Measurements from ENCODE around the gene LDLRAD3.

LDLRAD3 gene

GRCh38 chr11:36201411-36201810 lies 257.5 kb downstream of the LDLRAD3 start:
- no peak for DNase-seq (ENCODE audit: low spot score)
- TF ChIP-seq CTCF (IDR thresholded peaks at IDR 0.05; ENCODE audit: borderline replicate concordance, control extremely low read depth, extremely low read depth, insufficient read depth, missing control alignments): no peak
- in situ Hi-C loops (cut with MboI; ENCODE audit: low sequenced_read_pairs, unreplicated experiment): no loop called here

- in situ Hi-C loops (cut with MboI; ENCODE audit: low sequenced_read_pairs, unreplicated experiment): no loop called here
- DNase-seq (ENCODE audit: low spot score): no peak
- no peak for TF ChIP-seq CTCF (IDR thresholded peaks at IDR 0.05; ENCODE audit: borderline replicate concordance, control extremely low read depth, extremely low read depth, insufficient read depth, missing control alignments)
Observed at GRCh38 chr11:36205536-36205935, 261.7 kb downstream of the LDLRAD3 start.

- no peak for DNase-seq (ENCODE audit: low spot score)
- in situ Hi-C loops (cut with MboI; ENCODE audit: low sequenced_read_pairs, unreplicated experiment): no loop called here
- TF ChIP-seq CTCF (IDR thresholded peaks at IDR 0.05; ENCODE audit: borderline replicate concordance, control extremely low read depth, extremely low read depth, insufficient read depth, missing control alignments): no peak
Observed at GRCh38 chr11:36210529-36210928, 266.7 kb downstream of the LDLRAD3 start.

GRCh38 chr11:36211761-36212430 lies 268.0 kb downstream of the LDLRAD3 start:
- TF ChIP-seq CTCF (IDR thresholded peaks at IDR 0.05; ENCODE audit: borderline replicate concordance, control extremely low read depth, extremely low read depth, insufficient read depth, missing control alignments): no peak
- no peak for DNase-seq (ENCODE audit: low spot score)
- in situ Hi-C loops (cut with MboI; ENCODE audit: low sequenced_read_pairs, unreplicated experiment): no loop called here

- TF ChIP-seq CTCF (IDR thresholded peaks at IDR 0.05; ENCODE audit: borderline replicate concordance, control extremely low read depth, extremely low read depth, insufficient read depth, missing control alignments): no peak
- DNase-seq (ENCODE audit: low spot score): no peak
- in situ Hi-C loops (cut with MboI; ENCODE audit: low sequenced_read_pairs, unreplicated experiment): no loop called here
Observed at GRCh38 chr11:36212564-36213392, 268.9 kb downstream of the LDLRAD3 start.

- no peak for DNase-seq (ENCODE audit: low spot score)
- no peak for TF ChIP-seq CTCF (IDR thresholded peaks at IDR 0.05; ENCODE audit: borderline replicate concordance, control extremely low read depth, extremely low read depth, insufficient read depth, missing control alignments)
- in situ Hi-C loops (cut with MboI; ENCODE audit: low sequenced_read_pairs, unreplicated experiment): no loop called here
Observed at GRCh38 chr11:36213393-36213840, 269.6 kb downstream of the LDLRAD3 start.

Measured in GM13976 (cell line).